Left kidney (tissue), 2 donors: ENCODE measurements around the gene CTSZ. TPM values are rescaled to one million over a fixed set of nuclear protein-coding genes. Genes with fewer than 3 reads are reported as not detected.

Experiments
- DNase-seq: peaks from one replicate; pipeline ENCODE4 v3.0.0-alpha.2; 2013
- polyA plus RNA-seq: library from polyadenylated mRNA; unstranded; fragments of 120-200 nt; gene quantifications from one replicate; pipeline ENCODE4 v1.2.1, GENCODE V29; 2013; ENCODE audit not compliant: insufficient read length

Gene CTSZ
- polyA plus RNA-seq, 1 donor = 65.2 TPM

DNA sequence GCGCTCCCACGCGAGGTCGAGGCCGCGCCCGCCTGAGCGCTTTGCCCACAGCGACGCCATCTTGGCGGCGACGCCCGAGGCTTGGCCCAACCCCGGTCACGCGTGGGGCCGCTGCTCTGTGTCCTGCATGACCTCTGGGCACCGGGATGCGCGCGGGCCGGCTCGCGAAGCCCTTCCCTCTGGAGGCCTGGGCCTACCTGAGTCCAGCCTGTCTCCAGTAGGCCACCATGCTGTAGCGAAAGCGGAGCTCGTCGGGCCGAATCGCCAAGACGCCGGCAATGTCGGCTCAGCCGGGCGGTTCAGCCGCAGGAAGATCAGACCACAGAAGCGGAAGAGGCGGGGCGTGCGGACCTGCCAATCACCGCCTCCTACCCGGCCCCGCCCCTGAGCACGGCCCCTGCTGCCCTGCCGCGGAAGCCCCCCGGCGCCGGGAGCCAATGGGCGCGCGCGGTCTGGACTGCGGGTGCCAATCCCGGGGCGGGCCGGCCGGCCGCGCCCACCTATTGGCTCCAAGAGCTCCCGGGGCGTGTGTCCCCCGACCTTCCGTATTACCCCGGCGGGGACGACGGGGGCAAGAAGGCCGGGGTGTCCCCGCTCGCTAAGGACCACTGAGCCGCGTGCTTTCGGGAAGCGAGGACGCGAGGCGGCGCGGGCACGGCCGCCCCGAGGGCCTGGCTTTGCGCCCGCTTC is 25.1 kb upstream of the CTSZ start, which contains the start of gene ATP5F1E:
ATP5F1E (minus strand) TSS at position 313 of the 690 bp plus-strand sequence; CDS start at position 229, 84 bp downstream.
- DNase-seq = peak; percentile 93

DNA sequence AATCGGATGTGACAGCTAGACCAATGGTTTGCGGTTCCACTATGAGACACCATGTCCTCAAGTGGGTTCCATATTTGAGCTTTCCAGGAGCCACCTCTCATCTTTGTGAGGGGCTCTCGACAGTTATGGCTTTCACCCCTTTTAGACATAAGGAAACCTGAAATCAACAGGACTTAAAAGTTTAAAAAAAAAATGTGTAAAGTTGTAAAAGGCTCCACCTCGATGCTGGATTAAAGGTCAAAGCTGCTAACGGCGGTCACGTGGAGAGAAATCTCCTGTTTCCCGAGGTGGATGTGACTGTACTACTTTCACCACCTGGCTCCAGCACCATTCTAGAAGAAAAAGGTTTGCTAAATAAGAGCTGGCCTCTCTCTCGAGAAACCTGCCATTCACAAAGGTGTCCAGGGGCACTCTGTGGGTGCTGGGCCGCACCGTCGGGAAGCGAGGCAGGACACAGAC is 24.5 kb upstream of the CTSZ start:
- no peak for DNase-seq

DNA sequence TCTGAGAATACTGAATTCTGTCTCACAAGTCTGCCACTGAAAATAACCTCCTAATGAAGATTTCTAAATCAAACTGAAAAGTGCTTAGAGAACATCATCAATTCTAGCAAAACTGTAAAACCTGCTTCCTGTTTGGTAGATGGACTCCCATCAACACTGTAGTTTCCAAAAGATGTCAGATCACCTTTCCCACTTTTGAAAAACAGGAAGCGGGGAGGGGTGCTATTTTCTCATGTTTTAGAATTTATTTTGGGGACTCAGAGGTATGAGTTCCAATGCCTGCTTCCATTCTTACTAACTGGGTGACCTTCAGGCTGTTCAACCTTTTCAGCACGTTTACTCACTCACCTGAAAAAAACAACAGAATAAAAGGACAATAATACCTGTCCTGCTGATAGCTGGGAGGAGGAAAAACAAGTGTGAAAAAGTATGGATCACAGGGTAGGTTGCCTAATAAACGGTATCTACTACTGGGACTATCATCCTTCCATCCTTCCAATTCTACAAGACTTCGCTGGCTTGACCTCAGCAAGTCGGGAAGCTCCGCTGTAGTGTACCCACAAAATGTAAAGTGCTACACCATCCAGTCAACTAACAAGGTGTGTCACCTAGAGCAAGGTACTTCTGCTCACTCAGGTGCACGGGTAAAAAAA is 24.0 kb upstream of the CTSZ start:
- no peak for DNase-seq

DNA sequence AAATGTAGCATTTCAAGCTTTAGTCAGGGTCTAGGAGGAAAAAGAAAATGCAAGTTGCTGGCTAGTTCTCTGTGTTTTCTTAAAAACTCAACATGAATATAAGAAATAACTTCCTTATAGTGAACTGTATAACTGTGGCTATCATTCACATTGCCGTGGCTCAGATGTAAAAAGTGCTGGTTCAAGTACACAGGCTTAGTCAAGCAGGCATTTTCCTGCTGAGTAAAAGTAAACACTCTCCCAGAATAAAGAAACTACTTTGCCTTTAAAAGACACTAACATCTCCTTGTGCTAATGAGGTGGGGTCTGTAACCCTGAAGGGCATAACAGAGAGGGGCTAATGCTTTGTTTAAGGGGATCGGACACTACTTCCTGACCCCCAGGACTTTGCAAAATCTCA is 21.8 kb upstream of the CTSZ start:
- no peak for DNase-seq

DNA sequence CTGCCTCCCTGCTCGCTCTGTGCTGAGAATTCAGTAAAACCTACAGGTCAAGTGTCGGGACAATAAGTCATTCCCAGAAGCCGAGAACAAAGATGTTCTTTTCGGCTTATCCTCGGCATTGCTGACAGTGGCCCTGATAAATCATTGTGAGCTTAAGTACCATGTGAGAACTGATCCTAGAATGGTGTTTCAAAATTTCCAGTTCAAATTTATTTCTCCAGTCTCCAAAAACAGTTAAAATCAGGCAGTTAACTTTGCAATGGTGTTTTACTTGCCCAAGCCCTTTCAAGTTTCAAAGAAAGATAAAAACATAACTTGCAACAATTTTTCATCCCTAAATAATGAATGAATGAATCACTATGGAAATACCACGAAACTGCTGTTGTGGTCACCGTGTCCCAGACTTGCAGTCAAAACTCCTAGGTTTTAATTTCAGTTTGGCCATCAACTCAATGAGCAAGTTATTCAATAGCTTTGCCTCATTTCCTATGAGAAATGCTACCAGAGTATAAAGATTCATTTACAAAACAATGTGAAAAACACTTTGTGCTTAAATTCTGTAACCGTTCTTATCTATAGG is 20.8 kb upstream of the CTSZ start:
- DNase-seq = no peak

DNA sequence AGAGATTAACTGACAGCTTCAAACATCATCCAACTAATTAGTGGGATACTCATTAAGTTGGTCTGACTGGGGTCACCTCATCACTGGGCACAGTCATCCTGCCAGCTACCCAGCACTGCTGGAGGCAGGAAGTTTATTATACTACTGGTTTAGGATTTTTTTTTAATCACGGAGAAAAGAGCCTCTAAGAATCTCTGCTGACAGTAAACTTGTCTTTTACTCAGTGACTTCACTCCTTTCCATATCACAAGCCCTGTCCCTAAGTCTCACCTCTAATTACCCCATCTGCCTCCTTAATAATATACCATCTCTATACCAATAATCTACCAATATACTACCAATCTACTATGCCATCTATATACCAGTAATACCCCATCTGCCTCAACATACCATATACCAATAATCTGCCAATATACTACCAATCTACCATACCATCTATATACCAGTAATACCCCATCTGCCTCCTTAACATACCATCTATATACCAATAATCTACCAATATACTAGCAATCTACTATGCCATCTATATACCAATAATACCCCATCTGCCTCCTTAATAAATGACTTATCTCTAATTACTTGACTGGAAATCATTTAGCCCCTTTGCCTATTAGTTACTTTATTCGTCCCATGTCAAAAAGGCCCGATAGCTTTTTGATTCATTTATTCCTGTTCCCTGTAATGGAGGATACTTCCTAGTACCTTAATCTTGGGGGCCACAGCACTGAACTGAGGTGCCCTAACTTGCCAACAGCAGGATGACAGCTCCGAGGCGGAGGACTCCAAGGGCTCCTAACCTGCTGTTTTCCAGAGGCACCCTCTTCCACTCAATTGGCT is 20.1 kb upstream of the CTSZ start:
- no peak for DNase-seq

DNA sequence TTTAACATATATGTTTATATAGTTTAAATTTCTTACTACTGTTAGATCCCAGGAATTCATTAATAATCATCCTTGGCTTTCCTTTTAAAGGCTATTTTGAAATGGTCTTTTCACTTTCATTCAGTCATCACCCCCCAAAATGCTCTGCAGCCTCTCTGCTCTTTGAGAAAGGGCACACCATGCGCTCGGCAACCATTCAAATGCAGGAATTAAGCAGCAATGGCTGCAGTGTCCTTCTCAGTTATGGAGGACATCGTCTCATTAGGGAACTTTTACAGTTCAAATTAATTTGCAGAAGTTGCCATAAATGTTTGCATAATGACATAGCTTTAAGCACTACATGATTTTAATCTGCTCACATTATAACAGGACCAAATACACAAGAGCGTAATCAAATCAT is 18.5 kb upstream of the CTSZ start:
- DNase-seq = no peak

DNA sequence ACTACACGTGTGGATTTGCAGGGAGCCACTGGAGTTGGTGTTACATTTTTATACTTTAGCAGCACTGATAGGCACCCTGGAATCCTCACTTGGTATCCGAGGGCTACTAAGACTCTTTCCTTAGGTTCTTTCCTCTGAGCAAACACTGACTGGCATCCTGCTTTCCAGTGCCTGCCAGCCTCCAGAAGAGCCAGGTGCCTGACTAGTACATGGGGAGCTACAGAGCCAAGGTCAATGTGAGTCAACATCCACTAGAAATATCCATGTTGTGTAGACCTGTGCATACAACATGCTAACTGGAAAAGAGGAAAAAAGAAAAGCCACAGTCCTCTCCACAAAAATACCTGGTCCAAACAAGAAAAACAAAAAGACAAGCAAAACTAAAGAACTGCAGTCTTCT is 18.0 kb upstream of the CTSZ start:
- DNase-seq = no peak

DNA sequence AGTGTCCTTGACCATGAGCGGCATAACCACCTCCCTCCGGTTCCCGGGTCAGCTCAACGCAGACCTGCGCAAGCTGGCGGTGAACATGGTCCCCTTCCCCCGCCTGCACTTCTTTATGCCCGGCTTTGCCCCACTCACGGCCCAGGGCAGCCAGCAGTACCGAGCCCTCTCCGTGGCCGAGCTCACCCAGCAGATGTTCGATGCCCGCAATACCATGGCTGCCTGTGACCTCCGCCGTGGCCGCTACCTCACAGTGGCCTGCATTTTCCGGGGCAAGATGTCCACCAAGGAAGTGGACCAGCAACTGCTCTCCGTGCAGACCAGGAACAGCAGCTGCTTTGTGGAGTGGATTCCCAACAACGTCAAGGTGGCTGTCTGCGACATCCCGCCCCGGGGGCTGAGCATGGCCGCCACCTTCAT is 17.1 kb upstream of the CTSZ start:
- no peak for DNase-seq

DNA sequence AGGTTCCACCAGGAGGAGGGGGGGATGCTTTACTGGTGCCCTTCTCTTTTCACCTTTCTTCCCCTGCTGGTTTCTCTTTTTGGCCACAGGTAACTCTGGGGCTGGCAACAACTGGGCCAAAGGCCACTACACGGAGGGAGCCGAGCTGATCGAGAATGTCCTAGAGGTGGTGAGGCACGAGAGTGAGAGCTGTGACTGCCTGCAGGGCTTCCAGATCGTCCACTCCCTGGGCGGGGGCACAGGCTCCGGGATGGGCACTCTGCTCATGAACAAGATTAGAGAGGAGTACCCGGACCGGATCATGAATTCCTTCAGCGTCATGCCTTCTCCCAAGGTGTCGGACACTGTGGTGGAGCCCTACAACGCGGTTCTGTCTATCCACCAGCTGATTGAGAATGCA is 16.6 kb upstream of the CTSZ start:
- DNase-seq = no peak

DNA sequence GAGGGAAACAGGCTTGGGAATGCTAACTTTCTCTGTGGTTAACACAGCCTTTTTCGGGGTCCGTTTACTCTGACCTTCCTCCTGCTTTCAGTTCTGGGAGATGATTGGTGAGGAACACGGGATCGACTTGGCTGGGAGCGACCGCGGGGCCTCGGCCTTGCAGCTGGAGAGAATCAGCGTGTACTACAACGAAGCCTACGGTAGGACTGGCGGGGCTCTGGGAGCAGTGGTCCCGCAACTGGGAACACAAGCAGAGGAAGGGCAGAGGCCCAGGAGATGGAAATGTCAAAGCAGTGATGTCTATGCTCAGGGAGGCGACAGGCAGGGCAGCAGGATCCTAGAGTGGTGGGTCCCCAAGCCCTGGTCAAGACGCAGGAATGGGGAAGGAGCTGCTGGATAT is 15.7 kb upstream of the CTSZ start:
- DNase-seq = no peak

DNA sequence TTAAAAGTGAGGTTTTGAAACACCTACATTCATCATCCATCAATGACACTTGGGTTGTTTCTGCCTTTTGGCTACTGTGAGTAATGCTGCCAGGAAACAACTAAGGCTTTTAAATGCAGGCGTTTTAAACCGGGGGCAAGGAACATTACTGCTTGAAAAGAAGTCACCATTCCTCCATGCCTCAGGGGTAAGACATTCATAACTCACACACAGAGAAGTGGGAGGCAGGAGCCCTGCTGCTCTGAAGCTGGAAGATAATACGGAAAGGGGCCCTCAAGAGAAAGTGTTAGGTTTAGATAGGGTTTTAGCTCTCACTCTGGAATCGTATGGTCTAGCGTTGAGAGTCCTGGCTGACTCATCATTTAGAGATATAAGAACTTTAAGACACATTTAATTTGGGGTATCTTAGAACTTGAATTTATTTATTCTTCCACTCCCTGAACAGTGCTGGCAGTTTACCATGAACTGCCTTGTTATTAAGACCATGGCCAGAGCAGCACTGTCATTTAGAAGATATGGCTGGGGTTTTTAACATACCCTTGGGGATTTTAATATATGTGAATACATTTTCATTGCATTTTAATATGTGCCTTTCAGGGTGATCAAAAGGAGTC is 14.0 kb upstream of the CTSZ start:
- DNase-seq = no peak

DNA sequence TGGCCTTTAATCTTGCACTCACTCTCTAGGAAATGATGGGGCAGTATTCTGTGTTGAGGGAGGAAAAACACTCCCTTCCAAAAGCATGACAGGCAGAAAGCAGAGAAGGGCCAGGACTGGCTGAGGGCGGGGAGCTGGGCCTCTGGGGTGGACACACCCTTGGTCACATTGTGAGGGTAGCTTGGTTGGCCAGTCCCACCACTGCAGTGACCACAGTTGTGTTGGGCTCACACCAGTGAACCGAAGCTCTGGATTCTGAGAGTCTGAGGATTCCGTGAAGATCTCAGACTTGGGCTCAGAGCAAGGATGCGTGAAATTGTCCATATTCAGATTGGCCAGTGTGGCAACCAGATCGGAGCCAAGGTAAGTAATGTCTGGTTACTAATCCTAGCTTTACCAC is 12.2 kb upstream of the CTSZ start, which contains the start of gene TUBB1:
TUBB1 (plus strand) TSS at position 213 of the 400 bp plus-strand sequence; CDS start at position 307, 94 bp downstream.
- no peak for DNase-seq

DNA sequence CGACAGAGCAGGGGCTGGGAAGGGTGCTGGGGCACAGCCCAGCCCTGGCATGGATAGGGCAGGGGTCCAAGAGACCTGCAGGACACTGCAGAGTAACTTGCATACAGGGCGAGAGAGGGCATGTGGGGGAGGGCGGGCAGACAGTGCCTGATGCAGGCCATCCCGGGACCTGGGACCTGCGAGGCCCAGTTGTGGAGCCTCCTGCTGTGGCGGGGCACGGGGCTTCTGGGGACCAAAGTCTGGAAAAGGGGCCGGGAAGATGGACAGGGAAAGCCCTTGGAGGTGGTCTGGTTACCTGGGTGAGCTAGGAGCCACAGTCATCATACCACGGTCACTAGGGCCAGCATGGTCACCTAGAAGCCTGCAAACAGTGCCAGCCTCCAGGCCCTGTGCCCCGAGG is 11.8 kb upstream of the CTSZ start:
- DNase-seq = no peak

DNA sequence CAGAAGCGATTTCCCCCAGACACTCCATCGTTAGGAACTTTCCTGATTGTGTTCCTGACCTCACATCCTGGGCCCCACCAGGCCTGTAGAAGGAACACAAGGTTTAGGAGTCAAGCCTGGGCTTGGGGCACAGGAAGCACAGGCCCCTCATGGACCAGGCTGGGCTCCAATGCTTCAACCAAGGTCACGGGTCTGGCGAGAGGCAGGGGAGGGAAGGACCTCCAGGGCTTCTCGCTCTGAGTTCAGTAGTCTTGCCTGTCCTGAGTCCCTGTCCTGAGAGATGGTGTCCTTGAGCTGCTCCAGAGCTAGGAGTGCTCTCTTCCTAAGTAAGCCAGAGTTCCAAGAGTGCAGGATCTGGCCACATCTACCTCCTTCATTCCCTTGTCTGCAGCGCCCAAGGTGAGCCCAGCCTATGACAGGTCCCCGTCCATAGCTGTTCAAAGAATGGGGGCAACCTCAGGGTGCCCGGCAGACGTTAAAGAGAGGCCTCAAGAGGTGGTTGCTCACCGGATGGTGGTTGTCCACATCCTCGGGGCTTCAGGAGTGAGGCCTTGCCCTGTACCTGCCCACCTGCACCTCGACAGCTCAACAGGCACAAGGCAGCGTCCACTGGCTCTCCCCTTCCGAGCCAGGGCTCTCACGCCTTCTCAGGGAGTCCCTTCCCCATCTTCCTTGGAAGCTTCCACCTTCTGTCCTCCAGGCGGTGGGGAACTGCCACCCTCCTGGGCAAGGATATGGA is 10.6 kb upstream of the CTSZ start:
- DNase-seq = no peak

DNA sequence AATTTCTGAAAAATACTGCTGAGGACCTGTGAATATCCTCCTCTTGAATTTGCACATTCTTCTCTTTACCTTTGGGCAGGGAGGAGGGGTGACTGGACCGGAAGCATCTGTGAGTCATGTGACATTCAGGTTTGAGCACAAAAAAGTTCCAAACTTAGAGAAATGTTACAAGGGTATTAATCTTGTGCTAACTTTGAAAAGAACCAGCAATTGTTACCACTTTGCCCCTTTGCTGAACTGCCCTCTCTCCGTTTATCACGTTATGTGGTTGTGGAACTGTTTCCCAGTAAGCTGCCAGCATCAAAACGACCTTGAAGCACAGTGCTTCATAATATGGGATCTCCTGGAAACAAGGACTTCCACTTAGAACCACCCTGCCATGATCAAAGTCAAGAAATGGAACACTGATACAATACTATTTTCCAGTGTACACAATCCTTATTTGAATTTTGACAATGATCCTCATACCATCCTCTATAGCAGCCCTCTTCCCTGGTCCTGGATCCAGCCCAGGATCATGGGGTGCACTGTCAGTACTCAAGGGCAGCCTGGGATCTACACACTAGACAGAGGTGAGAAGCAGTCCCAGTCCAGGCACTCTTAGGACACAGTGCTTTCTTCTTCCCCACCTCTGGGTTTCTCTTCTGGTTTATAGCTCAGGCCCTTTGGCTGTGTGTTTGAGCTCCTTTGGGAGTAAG is 9.9 kb upstream of the CTSZ start:
- no peak for DNase-seq

DNA sequence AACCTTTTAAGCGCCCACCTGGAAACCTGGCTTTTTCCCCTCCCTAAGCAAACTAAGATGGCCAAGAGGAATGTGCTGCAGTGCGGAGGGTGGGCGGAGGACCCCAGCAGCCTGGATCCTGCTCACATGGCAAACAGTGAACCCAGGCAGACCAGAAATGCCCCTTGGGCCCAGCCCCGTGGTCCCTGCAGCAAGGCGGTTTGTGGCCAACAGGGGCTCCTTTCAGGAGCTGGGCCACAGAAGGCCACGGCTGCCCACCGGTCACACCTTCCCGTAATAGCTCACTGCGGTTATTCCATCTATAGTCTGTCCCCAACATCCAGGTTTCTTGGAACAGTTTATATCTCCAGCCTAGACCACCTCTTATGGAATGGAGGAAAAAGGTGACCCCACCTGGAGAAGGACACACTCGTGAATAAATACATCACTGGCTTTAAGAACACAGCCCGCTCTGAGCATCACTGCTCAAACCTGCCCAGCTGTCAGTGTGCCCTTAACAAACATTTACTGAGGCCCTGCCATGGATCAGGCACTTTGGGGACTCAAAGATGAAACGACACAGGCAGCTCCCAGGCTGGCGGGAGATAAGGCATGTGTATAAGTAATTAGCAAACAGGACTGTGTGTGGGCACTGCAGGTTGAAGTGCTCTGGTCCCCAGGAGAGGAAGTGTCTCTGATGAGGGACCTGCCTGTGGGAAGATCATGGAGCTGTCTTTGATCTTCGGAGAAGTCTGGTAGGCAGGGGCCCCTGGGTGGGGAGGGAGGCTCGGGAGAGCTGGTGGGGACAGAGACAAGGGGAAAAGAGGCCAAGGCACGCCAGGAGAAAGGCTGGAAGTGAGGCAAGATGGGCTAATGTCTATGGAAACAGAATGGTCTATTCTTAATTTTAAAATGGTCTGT is 9.0 kb upstream of the CTSZ start:
- no peak for DNase-seq

DNA sequence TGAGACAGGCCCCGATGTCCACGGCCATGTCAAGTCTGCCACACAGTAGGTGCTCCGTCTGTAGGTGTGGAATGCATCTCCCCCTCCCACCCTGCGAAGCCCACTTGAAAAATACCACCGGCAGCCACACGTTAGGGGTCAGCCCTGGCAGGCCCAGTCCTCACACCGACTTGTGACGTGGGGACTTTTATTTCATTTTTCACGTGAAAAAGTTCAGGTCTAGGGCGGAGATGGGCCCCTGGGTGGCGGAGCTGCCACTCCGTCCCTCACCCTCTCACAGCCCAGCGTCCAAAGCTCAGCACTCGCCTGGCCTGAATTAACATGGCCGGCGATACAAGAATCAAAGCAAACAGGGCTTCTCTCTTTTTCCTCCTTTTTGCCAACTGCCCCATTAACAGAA is 8.4 kb upstream of the CTSZ start:
- DNase-seq = no peak

DNA sequence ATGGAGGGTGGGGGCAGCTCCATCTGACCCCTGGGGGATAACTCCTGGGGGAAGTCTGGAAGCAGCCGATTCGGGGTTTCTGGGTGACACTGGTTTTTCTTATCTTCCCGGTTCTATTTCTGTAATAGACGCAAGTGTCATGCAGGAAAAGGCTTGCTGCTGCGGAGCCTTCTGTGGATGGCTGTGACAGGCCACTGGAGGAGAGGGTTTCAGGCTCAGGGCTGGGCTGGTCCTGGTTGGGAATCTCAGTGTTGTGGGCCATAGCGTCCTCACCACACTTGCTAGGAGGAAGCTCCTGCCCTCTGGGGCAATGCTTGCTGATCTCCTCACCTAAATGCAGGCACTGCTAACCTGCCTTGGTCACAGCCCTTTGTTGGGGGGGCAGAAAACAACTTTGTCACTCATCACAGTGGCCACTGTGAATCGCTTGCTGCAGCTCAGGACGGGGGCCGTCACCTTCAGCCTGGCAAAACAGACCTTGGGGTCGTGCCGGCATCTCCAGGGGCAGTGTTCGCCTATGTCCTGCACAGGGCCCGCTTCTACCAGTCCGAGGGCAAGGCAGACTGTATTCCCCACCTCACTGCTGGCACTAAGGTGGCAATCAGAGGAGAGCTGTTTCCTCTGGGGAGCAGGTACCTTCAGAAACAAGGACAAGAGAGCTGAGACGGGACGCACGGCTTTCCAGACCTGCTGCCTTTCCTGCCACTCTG is 7.8 kb upstream of the CTSZ start:
- DNase-seq = no peak
